Mesothelial cell of epicardium (in vitro differentiated cells): ENCODE results near the gene DRICH1. TPM values are rescaled to one million over a fixed set of nuclear protein-coding genes. Genes with fewer than 3 reads are reported as not detected.

Experiments used
- DNase-seq, 2 experiments: peaks; one replicate each; pipeline ENCODE4 v3.0.0; 2021; ENCODE audit warnings: low spot score in 2 of 2; ENCODE audit not compliant: unreplicated experiment in 2 of 2
- H3K27ac Mint-ChIP-seq: 2 replicates; pipeline ENCODE4 v1.8.0; 2021; ENCODE audit warnings: mixed read lengths
- H3K27me3 Mint-ChIP-seq: 2 replicates; pipeline ENCODE4 v1.8.0; 2021; ENCODE audit warnings: low read depth, mixed read lengths
- H3K36me3 Mint-ChIP-seq: 2 replicates; pipeline ENCODE4 v1.8.0; 2021; ENCODE audit warnings: mixed read lengths
- H3K4me1 Mint-ChIP-seq: 2 replicates; pipeline ENCODE4 v1.8.0; 2021; ENCODE audit warnings: mixed read lengths
- H3K4me3 Mint-ChIP-seq: 2 replicates; pipeline ENCODE4 v1.8.0; 2021; ENCODE audit warnings: mild to moderate bottlenecking, moderate library complexity, mixed read lengths
- H3K9me3 Mint-ChIP-seq: 2 replicates; pipeline ENCODE4 v1.8.0; 2021; ENCODE audit warnings: mixed read lengths
- total RNA-seq: library from RNA; stranded (reverse); gene quantifications from 3 replicates; pipeline ENCODE4 v1.2.1, GENCODE V29; 2021
- TF ChIP-seq, protein P1 (sequence below): fragments of 200-600 bp; sonication (generic); IDR thresholded peaks from one replicate; pipeline ENCODE4 v1.5.0; 2021; ENCODE audit warnings: antibody characterized with exemption; ENCODE audit not compliant: unreplicated experiment

The DRICH1 gene
- total RNA-seq, 1 donor from 2014 or later, result 0.65 TPM

DNA sequence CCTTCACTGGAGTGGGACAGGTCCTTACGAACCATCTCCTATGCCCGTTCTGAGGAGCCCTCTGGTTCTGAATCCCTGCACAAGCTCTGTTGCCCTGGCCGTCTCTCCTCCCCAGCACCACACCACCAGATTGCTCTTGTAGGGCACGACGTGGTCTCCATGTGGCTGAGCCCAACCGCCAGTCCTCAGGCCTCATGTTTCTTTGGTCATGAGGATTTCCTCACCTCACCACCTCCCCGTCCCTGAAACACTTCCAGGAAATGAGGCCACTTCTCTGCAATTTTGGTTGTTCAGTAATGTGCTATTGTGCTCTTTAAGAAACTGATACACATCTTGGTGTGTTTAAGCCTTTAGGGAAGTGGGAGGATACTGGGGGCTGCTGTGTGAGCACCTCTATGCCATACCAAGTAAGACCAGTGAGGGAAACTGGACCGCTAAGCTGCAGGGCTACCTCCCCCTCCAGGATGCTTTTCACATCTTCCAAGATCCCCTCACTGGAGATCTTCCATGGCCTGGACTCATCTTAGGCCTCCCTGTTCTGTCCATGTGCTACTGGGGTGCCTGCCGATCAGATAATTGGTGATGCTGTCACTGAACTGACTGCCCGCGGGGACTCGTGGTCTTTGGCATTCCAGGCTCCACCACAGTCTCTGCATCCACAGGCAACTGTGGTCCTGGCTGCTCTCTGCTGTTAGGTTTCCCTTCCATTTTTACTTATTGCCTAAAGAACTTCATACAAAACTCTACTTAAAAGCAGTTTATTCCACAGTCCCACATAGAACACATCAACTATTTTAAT is 21.9 kb downstream of the DRICH1 start:
- no peak for DNase-seq
- H3K36me3 Mint-ChIP-seq, result no peaks in the 10 kb centered on the region
- TF ChIP-seq, protein P1, sequence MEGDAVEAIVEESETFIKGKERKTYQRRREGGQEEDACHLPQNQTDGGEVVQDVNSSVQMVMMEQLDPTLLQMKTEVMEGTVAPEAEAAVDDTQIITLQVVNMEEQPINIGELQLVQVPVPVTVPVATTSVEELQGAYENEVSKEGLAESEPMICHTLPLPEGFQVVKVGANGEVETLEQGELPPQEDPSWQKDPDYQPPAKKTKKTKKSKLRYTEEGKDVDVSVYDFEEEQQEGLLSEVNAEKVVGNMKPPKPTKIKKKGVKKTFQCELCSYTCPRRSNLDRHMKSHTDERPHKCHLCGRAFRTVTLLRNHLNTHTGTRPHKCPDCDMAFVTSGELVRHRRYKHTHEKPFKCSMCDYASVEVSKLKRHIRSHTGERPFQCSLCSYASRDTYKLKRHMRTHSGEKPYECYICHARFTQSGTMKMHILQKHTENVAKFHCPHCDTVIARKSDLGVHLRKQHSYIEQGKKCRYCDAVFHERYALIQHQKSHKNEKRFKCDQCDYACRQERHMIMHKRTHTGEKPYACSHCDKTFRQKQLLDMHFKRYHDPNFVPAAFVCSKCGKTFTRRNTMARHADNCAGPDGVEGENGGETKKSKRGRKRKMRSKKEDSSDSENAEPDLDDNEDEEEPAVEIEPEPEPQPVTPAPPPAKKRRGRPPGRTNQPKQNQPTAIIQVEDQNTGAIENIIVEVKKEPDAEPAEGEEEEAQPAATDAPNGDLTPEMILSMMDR, result no peak
- H3K27ac Mint-ChIP-seq, result no peak overlapping the region
- H3K9me3 Mint-ChIP-seq, result no peaks in the 10 kb centered on the region
- no peak overlapping the region for H3K4me3 Mint-ChIP-seq
- H3K27me3 Mint-ChIP-seq, result peaks cover 6% of the 10 kb centered on the region
- H3K4me1 Mint-ChIP-seq, result peaks cover 4% of the 10 kb centered on the region

DNA sequence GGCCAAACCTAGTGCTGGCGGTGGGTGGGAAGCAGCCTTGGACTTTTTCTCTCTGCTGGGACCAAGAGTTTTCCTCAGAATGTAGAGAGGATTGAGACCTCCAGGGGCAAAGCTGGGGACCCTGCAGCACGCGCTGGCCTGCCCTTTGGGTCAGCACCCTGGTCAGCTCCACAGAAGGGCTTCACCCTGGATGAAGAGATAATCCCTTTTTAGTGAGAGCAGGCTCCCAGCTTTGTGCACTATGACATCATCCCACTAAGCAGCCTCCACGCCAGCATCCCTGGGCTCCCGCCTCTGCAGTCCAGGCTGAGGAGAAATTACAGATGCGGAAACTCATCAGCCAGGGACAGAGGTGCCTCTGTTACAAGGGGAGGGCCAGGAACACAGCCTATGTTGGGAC is 23.5 kb downstream of the DRICH1 start:
- peaks cover 12% of the 10 kb centered on the region for H3K27me3 Mint-ChIP-seq
- peaks cover 4% of the 10 kb centered on the region for H3K4me1 Mint-ChIP-seq
- DNase-seq, result no peak
- H3K27ac Mint-ChIP-seq, result no peak overlapping the region
- H3K9me3 Mint-ChIP-seq, result no peaks in the 10 kb centered on the region
- no peak overlapping the region for H3K4me3 Mint-ChIP-seq
- TF ChIP-seq, protein P1, result no peak
- no peaks in the 10 kb centered on the region for H3K36me3 Mint-ChIP-seq

DNA sequence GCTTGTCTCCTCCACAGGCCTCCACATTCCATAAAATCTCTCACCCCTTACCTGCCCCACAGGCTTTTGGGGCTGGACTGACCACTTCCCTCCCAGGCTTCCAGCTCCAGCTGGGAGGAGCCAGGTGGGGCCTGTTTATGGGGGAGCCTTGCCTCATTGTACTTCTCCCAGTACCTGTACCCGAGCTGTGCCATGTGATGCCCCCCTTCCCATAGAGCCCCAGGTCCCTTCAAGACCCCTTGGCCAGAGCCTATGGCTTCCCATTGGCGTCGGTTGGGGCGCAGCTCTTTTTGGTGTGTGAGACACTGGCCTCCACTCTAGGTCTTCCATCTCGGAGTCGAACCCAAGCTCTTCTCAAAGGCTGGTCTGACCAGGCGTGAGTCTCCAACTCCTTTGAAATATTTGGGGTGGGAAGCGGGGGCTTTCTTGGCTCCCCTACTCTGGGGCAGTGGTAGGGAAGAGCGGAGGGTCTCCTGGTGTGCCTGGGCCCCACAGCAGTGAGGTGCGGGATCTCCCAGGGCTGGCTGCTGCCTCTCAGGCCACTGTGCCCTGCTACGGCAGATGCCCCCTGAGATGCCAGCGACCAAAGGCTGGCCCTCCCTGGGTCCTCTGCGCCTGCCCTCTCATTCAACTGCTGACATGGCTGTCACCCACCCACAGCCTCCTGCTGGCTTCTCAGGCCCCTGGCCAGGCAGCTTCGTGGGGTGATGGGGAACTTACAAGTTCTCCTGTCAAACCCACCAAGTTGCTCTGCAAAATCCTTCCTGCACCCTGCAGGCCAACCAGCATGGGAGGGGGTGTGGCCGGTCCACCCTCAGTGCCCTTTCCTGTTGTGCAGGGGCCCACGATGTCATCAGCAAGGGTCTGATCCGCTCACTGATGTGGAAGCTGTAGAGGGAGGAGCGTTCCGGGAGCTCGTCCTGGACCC is 25.7 kb downstream of the DRICH1 start:
- H3K36me3 Mint-ChIP-seq, result no peaks in the 10 kb centered on the region
- TF ChIP-seq, protein P1, result no peak
- H3K27ac Mint-ChIP-seq, result no peak overlapping the region
- DNase-seq, result no peak
- peaks cover 19% of the 10 kb centered on the region for H3K27me3 Mint-ChIP-seq
- H3K4me1 Mint-ChIP-seq, result peaks cover 7% of the 10 kb centered on the region
- no peaks in the 10 kb centered on the region for H3K9me3 Mint-ChIP-seq
- H3K4me3 Mint-ChIP-seq, result no peak overlapping the region

DNA sequence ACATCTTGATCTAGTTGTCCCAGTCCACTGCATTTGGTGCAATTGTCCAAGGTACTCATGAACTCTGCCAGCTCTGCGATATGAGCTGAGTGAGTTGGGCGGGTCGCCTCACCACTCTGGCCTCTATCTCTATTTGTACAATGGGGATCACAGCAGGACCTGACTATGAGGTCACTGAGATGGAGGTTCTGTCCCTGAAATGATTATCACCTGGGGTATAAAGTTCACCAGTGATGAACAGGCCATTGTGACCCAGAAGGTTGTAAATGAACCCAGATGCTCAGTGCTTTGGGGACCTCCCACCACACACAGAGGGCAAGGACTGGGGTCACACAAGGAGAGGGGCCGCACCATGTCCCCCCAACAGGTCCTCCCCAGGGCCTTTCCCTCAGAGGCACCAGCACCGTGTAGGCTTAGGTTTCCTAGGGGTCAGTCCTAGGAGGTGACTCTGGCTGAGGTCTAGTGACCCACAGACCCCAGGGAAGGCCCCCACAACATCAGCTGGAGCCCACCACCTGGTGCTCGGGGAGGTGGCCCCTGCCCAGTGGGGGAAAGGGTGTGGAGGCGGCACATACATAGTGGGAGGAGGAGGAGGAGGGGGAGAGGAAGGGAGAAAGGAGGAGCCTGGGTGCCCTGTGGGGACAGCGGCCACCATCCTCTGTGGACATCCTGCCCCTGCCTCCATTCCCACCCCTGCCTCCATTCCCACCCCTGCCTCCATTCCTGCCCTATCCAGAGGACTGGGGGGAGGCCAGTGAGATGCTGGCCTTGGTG is 27.0 kb downstream of the DRICH1 start:
- H3K4me3 Mint-ChIP-seq, result no peak overlapping the region

DNA sequence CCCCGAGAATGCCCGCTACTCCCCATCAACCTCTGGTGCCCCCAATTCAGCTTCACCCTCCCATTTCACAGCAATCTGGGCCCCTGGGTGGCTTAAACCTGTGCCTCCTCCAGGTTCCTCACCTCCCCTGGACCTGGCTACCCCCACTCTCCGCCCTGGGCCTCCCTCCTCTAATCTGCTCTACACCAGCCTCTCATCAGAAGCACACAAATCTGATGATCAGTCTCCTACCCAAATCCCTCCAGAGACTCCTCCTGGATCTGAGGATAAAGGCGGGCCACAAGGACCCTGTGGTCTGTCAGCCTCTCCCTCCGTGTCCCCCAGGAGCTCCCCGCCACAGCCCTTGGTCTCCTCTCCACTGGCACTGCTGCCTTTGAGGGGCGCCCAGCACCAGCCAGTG is 28.9 kb downstream of the DRICH1 start:
- Mint-ChIP-seq H3K4me1 (peaks cover 9% of the 10 kb centered on the region), H3K27ac (no peak overlapping the region), H3K27me3 (peaks cover 12% of the 10 kb centered on the region), H3K9me3 (no peaks in the 10 kb centered on the region), H3K4me3 (no peak overlapping the region), H3K36me3 (no peaks in the 10 kb centered on the region)
- TF ChIP-seq, protein P1, result no peak
- DNase-seq, result no peak

More for the DNA sequence above, 27.0 kb downstream of the DRICH1 start:
- Mint-ChIP-seq H3K9me3 (no peaks in the 10 kb centered on the region), H3K4me1 (peaks cover 9% of the 10 kb centered on the region), H3K27ac (no peak overlapping the region), H3K27me3 (peaks cover 16% of the 10 kb centered on the region), H3K36me3 (no peaks in the 10 kb centered on the region)
- DNase-seq, result no peak
- TF ChIP-seq, protein P1, result no peak
